SK-N-SH (cell line): Measurements from ENCODE around the gene DNAJC15. TPM values are rescaled to one million over a fixed set of nuclear protein-coding genes. Genes with fewer than 3 reads are reported as not detected.

Experiments
- CTCF ChIA-PET: fragments of 300-600, 350-600 bp; formaldehyde crosslinking; extraction: SDS; loops from one replicate; lab custom pipeline; 2021; lab: Yijun Ruan, JAX
- POLR2A ChIA-PET: fragments of 350-600 bp; sonication (Branson Sonifier 250); formaldehyde crosslinking; extraction: SDS; loops from one replicate; lab custom pipeline; 2020; ENCODE audit warnings: antibody characterized with exemption, inconsistent platforms; lab: Yijun Ruan, JAX
- DNase-seq: peaks from one replicate; pipeline ENCODE4 v3.0.0; 2012
- H2AFZ ChIP-seq: fragments of 200-600 bp; sonication (generic); 2 replicates; pipeline ENCODE4 v1.8.1; 2016; ENCODE audit warnings: antibody characterized with exemption, mild to moderate bottlenecking, low read depth
- H3F3A ChIP-seq: fragments of 200-600 bp; sonication (generic); replicated peaks from 2 replicates; pipeline ENCODE3; 2016; ENCODE audit warnings: antibody characterized with exemption, mild to moderate bottlenecking; ENCODE audit not compliant: insufficient read depth
- H3K27ac ChIP-seq, 2 experiments: fragments of 200-500 bp in 1 of 2; fragments of 200-600 bp in 1 of 2; sonication (Bioruptor generic) in 1 of 2; sonication (generic), shearing (Covaris generic) in 1 of 2; 2 replicates each; pipeline versions ENCODE4 v1.5.1 to v1.6.1; 2014 to 2016; ENCODE audit warnings: low read depth in 2 of 2, inconsistent platforms in 1 of 2, low read length in 1 of 2, mild to moderate bottlenecking in 1 of 2, mixed read lengths in 1 of 2
- H3K27me3 ChIP-seq: fragments of 200-600 bp; sonication (generic), shearing (Covaris generic); 2 replicates; pipeline ENCODE4 v1.6.1; 2016; ENCODE audit warnings: mixed run types; ENCODE audit not compliant: insufficient read depth
- H3K36me3 ChIP-seq, 2 experiments: fragments of 200-500 bp in 1 of 2; fragments of 200-600 bp in 1 of 2; sonication (Bioruptor generic) in 1 of 2; sonication (generic) in 1 of 2; replicated peaks in 1 of 2; 2 replicates each; pipeline versions ENCODE3 to v1.5.1; 2014 to 2016; ENCODE audit warnings: low read length in 1 of 2, mild to moderate bottlenecking in 1 of 2; ENCODE audit not compliant: insufficient read depth in 2 of 2, control insufficient read depth in 1 of 2
- H3K4me1 ChIP-seq, 2 experiments: fragments of 200-500 bp in 1 of 2; fragments of 200-600 bp in 1 of 2; sonication (Bioruptor generic) in 1 of 2; sonication (generic), shearing (Covaris generic) in 1 of 2; 2 replicates each; pipeline versions ENCODE4 v1.5.1 to v1.6.1; 2014 to 2016; ENCODE audit warnings: low read depth in 1 of 2, low read length in 1 of 2, mixed run types in 1 of 2; ENCODE audit not compliant: insufficient read depth in 2 of 2, control insufficient read depth in 1 of 2
- H3K4me2 ChIP-seq: fragments of 200-600 bp; sonication (generic), shearing (Covaris generic); 2 replicates; pipeline ENCODE4 v1.6.1; 2017; ENCODE audit warnings: mixed run types
- H3K4me3 ChIP-seq, 2 experiments: fragments of 200-500 bp in 1 of 2; fragments of 200-600 bp in 1 of 2; sonication (Bioruptor generic) in 1 of 2; sonication (generic), shearing (Covaris generic) in 1 of 2; 2 replicates each; pipeline versions ENCODE4 v1.5.1 to v1.8.1; 2014 to 2016; ENCODE audit warnings: low read depth in 2 of 2, inconsistent platforms in 1 of 2, low read length in 1 of 2, mild to moderate bottlenecking in 1 of 2, mixed read lengths in 1 of 2, moderate library complexity in 1 of 2
- H3K79me2 ChIP-seq: fragments of 200-600 bp; sonication (generic); 2 replicates; pipeline ENCODE4 v1.8.1; 2017; ENCODE audit warnings: mild to moderate bottlenecking; ENCODE audit not compliant: insufficient read depth
- H3K9ac ChIP-seq: fragments of 200-600 bp; sonication (generic); 2 replicates; pipeline ENCODE4 v1.6.1; 2017; ENCODE audit warnings: mixed run types
- H3K9me2 ChIP-seq: fragments of 200-600 bp; sonication (generic); 2 replicates; pipeline ENCODE4 v1.6.1; 2017; ENCODE audit warnings: mixed run types
- H3K9me3 ChIP-seq: fragments of 200-600 bp; sonication (generic); 2 replicates; pipeline ENCODE4 v1.6.1; 2017; ENCODE audit warnings: mixed run types, mild to moderate bottlenecking, moderate library complexity
- H4K20me1 ChIP-seq: fragments of 200-600 bp; sonication (generic); 2 replicates; pipeline ENCODE4 v1.6.1; 2017; ENCODE audit warnings: mild to moderate bottlenecking, mixed run types; ENCODE audit not compliant: insufficient read depth
- CHD2 ChIP-seq: fragments of 150-350 bp; IDR thresholded peaks from 2 replicates; pipeline ENCODE4 v1.6.1; 2018; ENCODE audit warnings: low read length; ENCODE audit not compliant: partially characterized antibody
- CTCF ChIP-seq: fragments of 200-600 bp; sonication (generic); IDR thresholded peaks from 2 replicates; pipeline ENCODE4 v1.6.1; 2017; ENCODE audit warnings: antibody characterized with exemption, mild to moderate bottlenecking, moderate library complexity
- EP300 ChIP-seq, 2 experiments: IDR thresholded peaks; 2 replicates each; pipeline versions ENCODE4 v1.4.0 to v1.6.1; 2012; ENCODE audit warnings: borderline replicate concordance in 1 of 2, low read depth in 1 of 2, low read length in 1 of 2
- FOXJ3 ChIP-seq: sonication (generic); formaldehyde crosslinking; IDR thresholded peaks from 2 replicates; pipeline ENCODE4 v1.5.1; 2020; ENCODE audit warnings: mild to moderate bottlenecking, missing genetic modification reagents
- FOXM1 ChIP-seq: IDR thresholded peaks from 2 replicates; pipeline ENCODE4 v1.4.0; 2012; ENCODE audit warnings: low read depth, mild to moderate bottlenecking
- GATA2 ChIP-seq: sonication (generic); formaldehyde crosslinking; IDR thresholded peaks from 2 replicates; pipeline ENCODE4 v1.5.0; 2020; ENCODE audit warnings: mild to moderate bottlenecking, missing genetic modification reagents
- IRF3 ChIP-seq: fragments of 150-350 bp; IDR thresholded peaks from 2 replicates; pipeline ENCODE4 v1.6.1; 2016; ENCODE audit warnings: mild to moderate bottlenecking, low read depth, low read length
- MEF2A ChIP-seq: IDR thresholded peaks from 2 replicates; pipeline ENCODE4 v1.4.0; 2012; ENCODE audit warnings: low read depth, borderline replicate concordance
- MXI1 ChIP-seq: IDR thresholded peaks from 2 replicates; pipeline ENCODE4 v1.6.1; 2012; ENCODE audit warnings: mild to moderate bottlenecking, low read depth, low read length, improper control_type of control experiment
- NFIC ChIP-seq: IDR thresholded peaks from 2 replicates; pipeline ENCODE4 v1.4.0; 2012; ENCODE audit warnings: borderline replicate concordance
- NRF1 ChIP-seq: IDR thresholded peaks from 2 replicates; pipeline ENCODE4 v1.6.1; 2012; ENCODE audit warnings: low read depth, mild to moderate bottlenecking, low read length
- RAD21 ChIP-seq: IDR thresholded peaks from 2 replicates; pipeline ENCODE4 v1.6.1; 2012; ENCODE audit warnings: mild to moderate bottlenecking, low read length
- RCOR1 ChIP-seq: fragments of 150-350 bp; IDR thresholded peaks from 2 replicates; pipeline ENCODE4 v1.6.1; 2017; ENCODE audit warnings: antibody characterized with exemption, low read length
- REST ChIP-seq: IDR thresholded peaks from 2 replicates; pipeline ENCODE4 v1.6.1; 2012; ENCODE audit warnings: mild to moderate bottlenecking, low read depth, low read length, moderate library complexity
- RFX5 ChIP-seq: IDR thresholded peaks from 2 replicates; pipeline ENCODE4 v1.6.1; 2012; ENCODE audit warnings: mild to moderate bottlenecking, improper control_type of control experiment, low read length
- RXRA ChIP-seq: IDR thresholded peaks from 2 replicates; pipeline ENCODE4 v1.4.0; 2012; ENCODE audit warnings: low read depth, mild to moderate bottlenecking, borderline replicate concordance
- TAF1 ChIP-seq: IDR thresholded peaks from 2 replicates; pipeline ENCODE4 v1.6.1; 2012; ENCODE audit warnings: low read depth, mild to moderate bottlenecking, low read length, moderate library complexity, borderline replicate concordance
- TCF12 ChIP-seq: IDR thresholded peaks from 2 replicates; pipeline ENCODE4 v1.4.0; 2012
- YY1 ChIP-seq: IDR thresholded peaks from 2 replicates; pipeline ENCODE4 v1.4.0; 2012; ENCODE audit warnings: low read depth, mild to moderate bottlenecking
- WGBS: methylation state at CpG from one replicate; pipeline ENCODE4 v1.1.6; 2017; ENCODE audit warnings: low lambda C conversion rate; 5-methylcytosine and 5-hydroxymethylcytosine counted together
- polyA plus RNA-seq, 3 experiments: library from polyadenylated mRNA; depleted of rRNA; stranded (reverse); fragments of >200 nt; gene quantifications; 2 replicates each; pipeline ENCODE4 v1.2.3, GENCODE V29; 2012

Gene DNAJC15
- polyA plus RNA-seq, 1 of the 3 experiments (the other 2 are of a cell fraction): 18.4 TPM

GRCh38 chr13:43119206-43119605 lies 95.8 kb downstream of the DNAJC15 start:
- TF ChIP-seq NRF1 (no peak), TCF12 (no peak), NFIC (no peak), IRF3 (no peak), FOXM1 (no peak), CHD2 (no peak), RFX5 (no peak), GATA2 (CRISPR knock-in tag) (no peak), YY1 (no peak), MXI1 (no peak), RXRA (no peak), MEF2A (no peak)
- no peaks in the 10 kb centered on the region for H3K79me2 ChIP-seq
- H2AFZ ChIP-seq: no peak overlapping the region
- no peak overlapping the region for H3K9ac ChIP-seq
- H3K9me2 ChIP-seq: no peaks in the 10 kb centered on the region
- CTCF ChIA-PET: interaction anchor here (1.0 kb wide), 1 partner anchor 22 kb away, joined by 3 read pairs; no protein-coding TSS in a partner anchor
- POLR2A ChIA-PET: no interaction called here
- H3F3A ChIP-seq: no peaks in the 10 kb centered on the region
- H3K36me3 ChIP-seq: no peaks in the 10 kb centered on the region
- no peaks in the 10 kb centered on the region for H3K9me3 ChIP-seq
- H3K27ac ChIP-seq: no peak overlapping the region
- H4K20me1 ChIP-seq: no peaks in the 10 kb centered on the region
- 88% methylated on average over 5 of the region's 6 CpGs for WGBS
- no peak for DNase-seq
- no peaks in the 10 kb centered on the region for H3K27me3 ChIP-seq
- no peak overlapping the region for H3K4me2 ChIP-seq
- H3K4me1 ChIP-seq: peaks cover 0 to 14% of the 10 kb centered on the region in 2 experiments; a peak in 1 of 4 replicates
- H3K4me3 ChIP-seq: no peak overlapping the region

GRCh38 chr13:43122791-43123190 lies 99.4 kb downstream of the DNAJC15 start:
- peaks cover 0 to 14% of the 10 kb centered on the region in 2 experiments; a peak in 1 of 4 replicates for H3K4me1 ChIP-seq
- no peaks in the 10 kb centered on the region for H3K9me3 ChIP-seq
- H3K4me2 ChIP-seq: no peak overlapping the region
- no peaks in the 10 kb centered on the region for H3K79me2 ChIP-seq
- H4K20me1 ChIP-seq: no peaks in the 10 kb centered on the region
- no peaks in the 10 kb centered on the region for H3F3A ChIP-seq
- CTCF ChIA-PET: interaction anchor here (0.7 to 1.5 kb wide), 5 partner anchors 13 to 668 kb away, joined by 3 read pairs; no protein-coding TSS in a partner anchor
- H2AFZ ChIP-seq: no peak overlapping the region
- DNase-seq: peak; percentile 49
- H3K9ac ChIP-seq: no peak overlapping the region
- no peak overlapping the region for H3K27ac ChIP-seq
- no peak overlapping the region for H3K4me3 ChIP-seq
- TF ChIP-seq GATA2 (CRISPR knock-in tag): peak; percentile 99
- peak; percentile 81 for TF ChIP-seq CHD2
- TF ChIP-seq TAF1: no peak
- no peak for TF ChIP-seq REST
- TF ChIP-seq FOXJ3 (CRISPR knock-in tag): peak; percentile 85
- no peak; the same call in 1 of the 2 replicates for TF ChIP-seq RAD21
- TF ChIP-seq CTCF: no peak
- TF ChIP-seq RCOR1: peak; percentile 98
- no peak for TF ChIP-seq NRF1
- TF ChIP-seq EP300 (IDR thresholded peaks at IDR 0.05; ENCODE audit: borderline replicate concordance in 1 of 2, low read depth in 1 of 2, low read length in 1 of 2): peak in 1 of 2 experiments; percentile 85; a peak in 2 of 4 replicates
- TF ChIP-seq, all 33 proteins: peak for 5
- POLR2A ChIA-PET: no interaction called here
- no peaks in the 10 kb centered on the region for H3K36me3 ChIP-seq
- no peaks in the 10 kb centered on the region for H3K27me3 ChIP-seq
- H3K9me2 ChIP-seq: no peaks in the 10 kb centered on the region
- WGBS: 45% methylated on average over 6 of the region's 6 CpGs
